GM12878 (cell line): ENCODE data around the gene CACNA1B. TPM values are rescaled to one million over a fixed set of nuclear protein-coding genes. Genes with fewer than 3 reads are reported as not detected.

Source experiments
- ATAC-seq: fragments of 200-7000 bp; cut with Tn5 transposase; 3 replicates; pipeline ENCODE4 v1.9.1; 2020; ENCODE audit warnings: mild to moderate bottlenecking, moderate library complexity
- BruUV-seq: library from RNA; stranded (reverse); fragments of 400-500 nt; replicated peaks from 2 replicates; lab custom pipeline; 2021; lab: Mats Ljungman, UMichigan
- CTCF ChIA-PET: fragments of 300-600 bp; sonication (Branson Sonifier 250); formaldehyde crosslinking; extraction: SDS; loops from one replicate; lab custom pipeline; 2021; ENCODE audit warnings: inconsistent platforms; lab: Yijun Ruan, JAX
- POLR2A ChIA-PET: fragments of 350-600 bp; formaldehyde crosslinking; extraction: SDS; loops from one replicate; lab custom pipeline; 2021; ENCODE audit warnings: inconsistent platforms; lab: Charles Lee
- RAD21 ChIA-PET: fragments of 300-600 bp; sonication (Branson Sonifier 250); formaldehyde crosslinking; loops from one replicate; lab custom pipeline; 2023; ENCODE audit warnings: antibody characterized with exemption; ENCODE audit not compliant: unreplicated experiment; lab: Charles Lee
- SMC1A ChIA-PET: fragments of 300-600 bp; sonication (Branson Sonifier 250); formaldehyde crosslinking; loops from one replicate; lab custom pipeline; 2023; ENCODE audit not compliant: unreplicated experiment, uncharacterized antibody; lab: Charles Lee
- DNase-seq: peaks from one replicate; pipeline ENCODE4 v3.0.0-alpha.2; 2011; ENCODE audit warnings: low read depth, low spot score
- FAIRE-seq: peaks from 3 replicates; lab custom pipeline; 2011; peaks lifted over from hg19 to GRCh38; lab: Jason Lieb, UNC
- H2AFZ ChIP-seq: 2 replicates; pipeline ENCODE4 v1.6.0; 2011; ENCODE audit warnings: low read depth, low read length, control low read depth; ENCODE audit not compliant: control insufficient read depth
- H3K27ac ChIP-seq: 2 replicates; pipeline ENCODE4 v1.5.1; 2011; ENCODE audit warnings: control low read depth; ENCODE audit not compliant: control insufficient read depth, insufficient read depth
- H3K27me3 ChIP-seq, 2 experiments: replicated peaks in 1 of 2; 2 replicates each; pipeline versions ENCODE4 v1.6.0 to v1.6.1; 2011; ENCODE audit warnings: low read length in 1 of 2; ENCODE audit not compliant: control insufficient read depth in 2 of 2, insufficient read depth in 2 of 2
- H3K36me3 ChIP-seq, 2 experiments: 2 replicates each; pipeline ENCODE4 v1.5.1; 2011; ENCODE audit warnings: low read length in 1 of 2; ENCODE audit not compliant: control insufficient read depth in 2 of 2, insufficient read depth in 2 of 2
- H3K4me1 ChIP-seq: 2 replicates; pipeline ENCODE4 v1.6.1; 2011; ENCODE audit warnings: mild to moderate bottlenecking, low read length, moderate library complexity, mixed read lengths; ENCODE audit not compliant: control insufficient read depth, insufficient read depth
- H3K4me2 ChIP-seq: 2 replicates; pipeline ENCODE4 v1.6.0; 2011; ENCODE audit warnings: control low read depth; ENCODE audit not compliant: control insufficient read depth, insufficient read depth
- H3K4me3 ChIP-seq: fragments of 200-600 bp; sonication (generic); 2 replicates; pipeline ENCODE4 v1.5.1; 2016
- H3K79me2 ChIP-seq: 2 replicates; pipeline ENCODE4 v1.6.0; 2011; ENCODE audit warnings: low read length; ENCODE audit not compliant: control insufficient read depth, insufficient read depth
- H3K9ac ChIP-seq: 2 replicates; pipeline ENCODE4 v1.8.0; 2011; ENCODE audit warnings: low read length, control low read depth, mixed read lengths; ENCODE audit not compliant: control insufficient read depth, insufficient read depth
- H3K9me3 ChIP-seq: replicated peaks from 3 replicates; pipeline ENCODE4 v1.5.1; 2011; ENCODE audit warnings: mild to moderate bottlenecking, low read length; ENCODE audit not compliant: control insufficient read depth, insufficient read depth
- H4K20me1 ChIP-seq: 2 replicates; pipeline ENCODE4 v1.6.0; 2011; ENCODE audit not compliant: control insufficient read depth, insufficient read depth
- EED ChIP-seq: sonication (generic); IDR thresholded peaks from 2 replicates; pipeline ENCODE4 v1.6.1; 2016; ENCODE audit warnings: antibody characterized with exemption, low read depth
- IRF4 ChIP-seq: IDR thresholded peaks from 2 replicates; pipeline ENCODE4 v1.6.1; 2011; ENCODE audit warnings: low read depth, low read length
- ZBTB40 ChIP-seq: fragments of 450-650 bp; IDR thresholded peaks from 2 replicates; pipeline ENCODE4 v1.6.1; 2016; ENCODE audit warnings: mild to moderate bottlenecking, moderate library complexity, borderline replicate concordance
- WGBS: methylation state at CpG from one replicate; pipeline ENCODE4 v1.1.6; 2016; ENCODE audit warnings: low lambda C conversion rate; ENCODE audit not compliant: insufficient replicate concordance, insufficient coverage; ENCODE audit errors: missing lambda C conversion rate; 5-methylcytosine and 5-hydroxymethylcytosine counted together
- in situ Hi-C: fragments of 300-500 bp; cut with MboI; formaldehyde crosslinking; loops from 9 replicates; pipeline ENCODE4 v1.14.3; 2018; ENCODE audit warnings: mixed read lengths
- intact Hi-C: fragments of 100-400 bp; cut with micrococcal nuclease; formaldehyde crosslinking; loops from one replicate; pipeline ENCODE4 v1.14.2; 2022; ENCODE audit not compliant: unreplicated experiment
- polyA plus RNA-seq, 11 experiments: library from polyadenylated mRNA; depleted of rRNA in 4 of 11; unstranded in 6 of 11; stranded (reverse) in 5 of 11; fragments of >200 nt; fragmentation: Nextera tagmentation in 4 of 11; fragmentation: Illumina TruSeq in 1 of 11; extraction: Ambion mirVana in 4 of 11; extraction: Trizol in 1 of 11; gene quantifications; 1 replicate in 1 of 11; 2 replicates in 10 of 11; pipeline versions ENCODE4 v1.2.1 to v1.2.3, GENCODE V29; 2011 to 2016; ENCODE audit warnings: inconsistent platforms in 2 of 11, missing spikeins in 2 of 11, low read depth in 1 of 11
- total RNA-seq, 4 experiments: library from RNA; depleted of rRNA in 3 of 4; stranded (reverse); fragments of >200 nt in 3 of 4; fragmentation: Illumina TruSeq in 1 of 4; extraction: Trizol in 1 of 4; gene quantifications; 2 replicates each; pipeline versions ENCODE4 v1.2.1 to v1.2.3, GENCODE V29; 2013 to 2021

The CACNA1B gene
- total and polyA plus RNA-seq, 10 of the 15 experiments (the other 5 are each of a cell fraction or from before 2014, with no cell fraction given): 0.01 to 0.03 (median 0.01) TPM; not detected in 7

- Histone ChIP-seq H3K4me2 (no peak overlapping the region), H3K9ac (no peak overlapping the region), H3K9me3 (no peaks in the 10 kb centered on the region; the same call in 2 of the 3 replicates), H2AFZ (no peak overlapping the region), H3K27ac (no peak overlapping the region), H3K79me2 (no peaks in the 10 kb centered on the region), H3K4me3 (no peak overlapping the region), H4K20me1 (no peaks in the 10 kb centered on the region), H3K27me3 (no peaks in the 10 kb centered on the region; a peak in 2 of 4 replicates), H3K4me1 (no peaks in the 10 kb centered on the region), H3K36me3 (no peaks in the 10 kb centered on the region)
- TF ChIP-seq EED: no peak
- TF ChIP-seq ZBTB40: no peak
- no peak for TF ChIP-seq IRF4
- ChIA-PET SMC1A (no interaction called here), CTCF (no interaction called here), RAD21 (no interaction called here), POLR2A (no interaction called here)
- no peak for ATAC-seq
- intact Hi-C loops (no loop called here), in situ Hi-C loops (no loop called here)
- FAIRE-seq: no peak
- BruUV-seq: no TSS peak
- WGBS: 5% methylated on average over 8 of the region's 8 CpGs
- DNase-seq: no peak
Measured at GRCh38 chr9:137879566-137880150, 2.1 kb downstream of the CACNA1B start.
